ENCODE results near the gene TMEM107.

The TMEM107 gene

DNA sequence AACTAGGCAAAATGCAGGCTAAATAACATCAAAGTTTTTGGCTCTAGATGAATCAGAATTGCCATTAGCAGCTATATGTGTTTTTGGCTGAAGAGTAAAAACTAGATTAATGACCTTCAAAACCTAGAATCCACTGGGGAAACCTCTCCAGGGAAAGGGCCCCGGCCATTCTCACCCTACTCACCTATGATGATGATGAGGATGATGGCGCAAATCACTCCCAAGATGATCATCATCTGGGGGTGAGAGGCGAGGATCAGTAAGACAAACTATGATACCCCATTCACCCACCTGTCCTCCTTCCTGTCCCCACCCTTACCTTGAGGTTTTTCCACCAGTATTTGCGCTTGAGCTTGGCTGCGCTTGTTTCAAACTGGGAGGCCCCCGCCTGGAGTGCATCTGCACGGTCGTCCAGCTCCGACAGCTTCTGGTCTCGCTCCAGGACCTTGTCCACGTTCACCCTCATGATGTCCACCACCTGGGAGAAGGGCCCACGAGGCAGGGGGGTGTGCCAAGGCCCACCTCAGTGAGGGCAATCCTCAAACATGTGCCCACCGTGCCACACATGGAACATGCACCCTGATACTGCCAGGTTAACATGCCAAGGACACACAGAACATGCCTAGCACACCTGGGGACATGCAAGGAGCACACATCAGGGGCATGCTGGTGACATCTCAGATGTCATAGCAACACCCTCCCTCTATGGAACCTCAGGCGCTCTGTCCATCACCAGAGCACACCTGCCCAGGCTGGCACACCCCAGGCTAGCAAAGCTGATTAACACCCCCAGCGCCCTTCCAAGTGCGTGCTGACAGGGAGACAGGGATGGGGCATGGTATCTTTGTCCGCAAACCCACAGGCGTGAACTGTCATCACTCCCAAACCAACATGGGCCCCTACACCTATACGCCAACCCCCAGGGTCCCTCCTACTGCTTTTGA, 14.6 kb downstream of the TMEM107 start:
- peak; percentile 28 for DNase-seq

DNA sequence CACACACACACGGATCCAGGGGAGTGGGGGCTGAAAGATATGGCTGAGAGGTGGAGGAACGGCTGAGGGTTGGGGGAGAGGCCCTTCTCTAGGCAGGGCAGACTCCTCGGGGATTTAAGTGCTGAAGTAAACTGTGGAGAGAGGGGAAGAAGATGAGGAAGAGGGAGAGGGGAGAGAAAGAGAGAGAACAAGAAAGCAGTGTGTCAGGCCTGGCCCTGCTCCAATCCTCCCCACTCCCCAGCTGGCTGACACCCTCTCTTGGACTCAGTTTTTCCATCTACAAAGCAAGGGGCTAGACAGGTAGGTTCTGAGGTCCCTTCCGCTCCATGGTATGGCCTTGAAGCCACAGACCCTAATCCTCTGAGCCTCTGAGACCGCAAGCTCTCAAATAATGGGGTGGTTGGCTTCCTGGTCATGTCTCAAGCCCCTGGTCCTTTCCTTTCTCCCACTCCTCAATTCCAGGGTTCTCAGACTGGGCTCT, 15.4 kb downstream of the TMEM107 start:
- DNase-seq, result peak; percentile 22

DNA sequence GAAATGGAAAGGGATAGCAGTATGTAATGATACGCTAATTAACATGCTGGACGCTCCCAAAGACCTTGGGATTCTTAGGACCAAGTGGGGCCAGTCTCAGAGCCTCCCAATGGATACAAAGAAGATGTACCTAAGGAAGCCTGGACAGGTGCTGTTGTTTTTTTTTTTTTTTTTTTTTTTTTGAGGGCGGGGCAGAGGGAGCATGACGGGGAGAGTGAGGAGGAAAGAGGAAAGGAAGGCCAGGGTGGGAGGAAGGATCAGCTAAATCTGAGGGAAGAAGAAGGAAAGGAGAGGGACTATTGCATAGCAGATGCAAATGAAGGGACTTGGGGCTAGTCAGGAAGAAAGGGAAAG, 16.0 kb downstream of the TMEM107 start:
- peak; percentile 2 for DNase-seq

DNA sequence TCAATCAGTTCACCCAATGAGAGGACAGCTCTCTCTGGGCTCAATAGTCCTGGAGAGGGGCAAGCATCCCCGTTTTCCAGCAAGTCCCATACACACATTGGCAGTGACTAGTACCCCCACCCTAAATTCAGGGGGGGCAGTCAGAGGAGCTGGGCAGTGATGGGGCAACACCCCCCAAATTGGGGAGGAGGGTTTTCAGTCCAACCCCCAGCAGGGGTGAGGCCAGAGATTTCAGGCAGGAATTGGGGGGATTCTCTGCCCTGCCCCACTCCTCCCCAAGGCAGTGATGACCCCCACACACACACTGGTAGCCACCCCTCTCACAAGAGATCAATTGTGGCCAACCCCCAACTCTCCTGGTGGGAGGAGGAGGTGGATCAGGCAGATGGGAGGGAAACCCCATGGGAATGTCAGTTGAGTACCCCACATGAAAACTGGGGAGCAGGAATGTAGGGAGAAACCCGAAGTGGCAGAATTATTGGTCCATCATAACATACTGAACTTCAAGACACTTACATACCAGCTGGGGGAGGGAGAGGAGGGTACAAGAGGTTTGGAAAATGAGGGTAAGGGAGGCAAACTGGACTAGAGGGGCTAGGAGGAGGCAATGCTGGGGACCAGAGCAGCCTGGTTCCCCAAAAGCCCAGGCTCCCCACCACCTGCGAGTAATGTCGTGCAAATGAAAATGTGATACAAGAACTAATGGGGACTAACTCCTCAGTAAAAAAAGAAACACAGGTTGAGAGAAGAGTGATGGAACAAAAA, 16.5 kb downstream of the TMEM107 start:
- DNase-seq, result peak; percentile 7

GRCh38 chr17:8159032-8159400, 17.2 kb downstream of the TMEM107 start:
- DNase-seq, result peak; percentile 16

DNA sequence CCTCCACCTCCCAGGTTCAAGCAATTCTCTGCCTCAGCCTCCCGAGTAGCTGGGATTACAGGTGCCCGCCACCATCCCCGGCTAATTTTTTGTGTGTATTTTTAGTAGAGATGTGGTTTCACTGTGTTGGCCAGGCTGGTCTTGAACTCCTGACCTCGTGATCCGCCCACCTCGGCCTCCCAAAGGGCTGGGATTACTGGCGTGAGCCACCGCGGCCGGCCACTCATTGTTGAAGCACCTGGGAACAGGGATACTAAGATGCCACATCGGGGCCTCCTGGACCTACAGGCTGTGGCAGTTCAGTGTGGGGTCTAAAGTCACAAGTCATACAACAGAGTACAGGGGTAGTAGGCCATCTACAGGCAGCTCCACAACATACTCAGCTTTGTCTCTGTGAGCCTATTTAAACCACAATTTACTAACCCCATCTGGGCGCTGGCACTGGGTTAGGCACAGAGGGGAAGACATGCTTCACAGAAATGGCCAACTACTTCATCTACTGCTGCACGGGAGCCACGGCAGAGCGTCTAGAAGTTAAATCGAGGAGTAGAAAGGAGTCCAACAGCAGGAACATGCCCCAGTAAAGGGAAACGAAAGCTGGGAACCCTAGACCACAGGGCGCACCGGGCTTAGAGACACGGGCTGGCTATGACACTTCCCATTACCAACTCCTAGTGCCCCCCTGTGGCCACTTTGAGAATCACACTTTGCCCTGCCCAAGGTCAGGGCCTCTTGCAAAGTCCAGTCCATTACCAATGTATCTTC, 17.7 kb downstream of the TMEM107 start:
- DNase-seq, result peak; percentile 90

GRCh38 chr17:8156246-8156992, 19.8 kb downstream of the TMEM107 start:
- DNase-seq, result peak; percentile 100

- DNase-seq, result no peak
These were observed 20.3 kb downstream of the TMEM107 start for GRCh38 chr17:8155996-8156245.

DNA sequence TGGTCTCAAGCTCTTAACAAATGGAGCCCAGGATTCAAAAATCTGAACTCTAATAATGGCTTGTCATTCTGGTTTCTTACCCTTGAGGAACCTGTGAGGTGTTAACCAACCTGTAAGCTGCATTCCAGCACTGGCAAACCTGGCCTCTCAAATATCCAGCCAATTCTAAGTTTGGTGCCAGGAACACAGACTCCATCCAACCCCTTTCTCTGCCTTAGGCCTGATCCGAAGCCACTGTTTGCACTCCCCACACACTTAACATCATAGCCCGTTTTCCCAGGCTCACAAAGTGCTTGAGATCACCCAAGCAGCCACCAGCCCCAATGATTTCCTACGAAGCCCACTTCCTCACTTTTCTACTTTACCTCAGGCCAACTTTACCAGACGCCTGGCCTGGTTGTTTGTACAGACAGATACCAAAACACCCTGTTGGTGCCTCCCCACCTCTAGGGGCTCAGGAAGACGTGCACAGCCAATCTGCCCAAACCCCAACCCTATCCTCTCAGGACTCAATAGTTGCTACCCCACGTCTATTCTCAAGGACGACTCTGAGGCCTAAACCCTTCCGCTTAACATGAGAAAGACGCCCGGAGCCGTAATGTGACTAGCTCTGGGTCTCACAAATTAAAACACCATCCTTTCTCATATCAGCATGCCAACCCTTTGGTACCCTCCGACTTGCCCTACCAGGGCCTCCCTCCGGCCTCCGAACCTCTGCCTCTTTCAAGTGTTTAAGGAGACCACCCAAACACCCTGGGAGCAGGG, 20.8 kb downstream of the TMEM107 start:
- DNase-seq, result peak; percentile 48

GRCh38 chr17:8154608-8155155, 21.5 kb downstream of the TMEM107 start:
- no peak for DNase-seq

DNA sequence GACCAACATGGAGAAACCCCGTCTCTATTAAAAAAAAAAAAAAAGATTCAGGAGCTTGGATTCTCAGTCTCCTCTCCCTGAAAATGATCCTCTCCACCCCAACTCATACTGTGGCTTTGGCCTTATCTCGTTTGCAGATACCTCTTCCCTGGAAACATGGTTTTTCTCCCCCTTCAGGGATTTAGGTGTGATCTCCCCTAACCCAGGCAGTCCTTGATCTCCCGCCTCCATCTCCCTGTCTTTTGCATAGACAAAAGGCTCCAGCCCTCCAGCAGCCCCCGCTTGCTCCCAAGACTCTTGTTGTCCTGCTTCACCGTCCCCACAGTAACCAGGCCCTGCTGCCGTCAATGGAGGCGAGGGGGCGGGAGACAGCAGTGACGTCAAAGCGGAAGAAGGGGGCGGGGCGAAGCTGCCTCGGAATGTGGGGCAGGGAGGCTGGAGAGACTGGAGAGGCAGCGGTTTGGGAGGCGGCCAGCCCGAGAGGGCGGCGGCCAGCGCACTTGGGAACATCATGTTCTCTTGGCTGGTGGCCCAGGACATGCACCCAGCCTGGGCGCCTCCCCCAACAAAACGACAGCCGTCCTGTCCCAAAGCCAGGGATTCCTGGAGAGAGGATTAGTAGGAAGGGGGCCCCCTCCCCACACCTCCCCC, 22.1 kb downstream of the TMEM107 start:
- DNase-seq, result peak; percentile 95

DNA sequence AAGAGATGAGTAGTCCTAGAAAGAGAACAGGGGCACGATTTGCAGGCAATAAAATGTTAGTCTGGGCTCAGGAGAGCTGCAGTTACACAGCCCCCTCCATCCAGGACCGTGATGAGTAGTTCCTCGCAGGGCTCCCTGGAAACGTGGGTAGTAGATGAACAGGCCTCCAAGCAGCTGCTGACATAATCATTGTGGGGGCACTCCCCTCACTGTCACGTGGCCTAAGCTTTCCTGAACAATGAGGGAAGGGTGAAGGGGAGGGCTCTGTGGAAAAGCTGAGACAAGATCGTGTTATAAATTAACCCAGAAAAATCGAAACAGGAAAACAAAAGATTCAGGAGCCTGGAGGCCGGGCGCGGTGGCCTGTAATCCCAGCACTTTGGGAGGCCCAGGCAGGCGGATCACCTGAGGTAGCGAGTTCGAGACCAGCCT, 22.6 kb downstream of the TMEM107 start:
- peak; percentile 54 for DNase-seq

DNA sequence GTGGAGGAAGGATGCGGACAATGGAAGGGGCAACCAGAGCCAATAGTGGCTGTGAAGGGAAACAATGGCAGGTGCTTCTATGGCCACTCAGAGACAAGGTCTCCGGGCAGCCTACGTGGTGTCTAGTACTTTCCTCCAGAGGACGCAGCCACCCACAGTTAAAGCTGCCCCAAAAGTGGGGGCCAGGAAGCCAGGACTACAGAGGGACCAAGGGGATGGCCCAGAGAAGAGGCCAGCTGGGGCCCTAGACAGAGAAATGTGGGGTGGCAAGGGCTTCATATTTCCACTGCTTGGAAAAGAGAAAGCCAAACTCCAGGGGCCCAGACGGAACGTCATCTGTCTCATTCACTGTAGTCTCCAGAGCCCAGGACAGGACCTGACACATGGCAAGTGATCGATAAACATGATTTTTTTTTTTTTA, 23.1 kb downstream of the TMEM107 start:
- DNase-seq, result no peak

GRCh38 chr17:8152112-8152775, 23.9 kb downstream of the TMEM107 start, which contains the start of gene PER1:
Gene PER1, minus strand, starts transcription at chr17:8152404. Its CDS starts 1,698 bp downstream, at chr17:8150706.
- DNase-seq, result peak; percentile 94

GRCh38 chr17:8151641-8152111, 24.5 kb downstream of the TMEM107 start:
- peak; percentile 53 for DNase-seq

- peak; percentile 93 for DNase-seq
These were observed 25.0 kb downstream of the TMEM107 start for GRCh38 chr17:8151120-8151640.

- DNase-seq, result peak; percentile 15
These were observed 25.7 kb downstream of the TMEM107 start for GRCh38 chr17:8150194-8151119.

- DNase-seq, result peak; percentile 5
These were observed 26.6 kb downstream of the TMEM107 start for GRCh38 chr17:8149419-8150193.
